Prostate gland (tissue), 2 donors: ENCODE results near the gene NES.

Source experiments
- POLR2A ChIP-seq: fragments of 450-650 bp; IDR thresholded peaks from one replicate; pipeline ENCODE4 v1.6.1; 2016; ENCODE audit warnings: antibody characterized with exemption, mild to moderate bottlenecking
- POLR2AphosphoS5 ChIP-seq: sonication (generic); formaldehyde crosslinking; IDR thresholded peaks from one replicate; pipeline ENCODE4 v1.6.1; 2017; ENCODE audit warnings: antibody characterized with exemption
- TF ChIP-seq, protein P1 (sequence below), 4 experiments: fragments of 200-600 bp in 2 of 4; fragments of 450-650 bp in 2 of 4; sonication (generic) in 2 of 4; IDR thresholded peaks; 1 replicate in 3 of 4; 2 replicates in 1 of 4; pipeline ENCODE4 v1.5.1; 2016 to 2019; ENCODE audit warnings: antibody characterized with exemption in 4 of 4, mild to moderate bottlenecking in 2 of 4, moderate library complexity in 2 of 4

DNA sequence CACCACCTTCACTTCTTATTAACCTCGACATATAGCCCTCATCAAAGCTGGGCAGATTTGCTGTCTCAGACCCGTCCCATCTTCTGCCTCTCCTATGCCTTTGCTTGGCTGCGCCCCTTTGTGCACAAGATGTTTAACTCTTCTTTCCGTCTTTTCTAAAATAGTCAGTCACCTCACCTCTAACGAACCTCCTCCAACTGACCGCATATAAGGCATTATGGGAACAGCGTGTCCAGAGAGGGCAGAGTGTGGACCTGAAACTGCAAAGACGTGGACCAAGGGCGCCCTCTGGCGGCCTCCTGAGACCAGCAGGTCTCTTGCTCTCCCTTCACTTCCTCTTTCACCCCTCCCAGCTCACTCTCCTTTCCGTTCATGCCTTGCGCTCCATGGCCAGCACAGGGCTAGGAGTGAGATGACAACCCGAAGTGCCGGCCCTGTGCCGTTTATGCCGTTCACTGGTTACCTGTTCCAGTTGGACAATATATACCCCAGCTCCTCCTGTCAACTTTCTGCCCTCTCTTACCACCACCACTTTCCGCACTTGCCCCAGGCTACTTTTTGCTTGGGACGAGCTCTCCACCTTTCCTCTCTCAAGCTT, 48.6 kb upstream of the NES start:
- TF ChIP-seq, protein P1, sequence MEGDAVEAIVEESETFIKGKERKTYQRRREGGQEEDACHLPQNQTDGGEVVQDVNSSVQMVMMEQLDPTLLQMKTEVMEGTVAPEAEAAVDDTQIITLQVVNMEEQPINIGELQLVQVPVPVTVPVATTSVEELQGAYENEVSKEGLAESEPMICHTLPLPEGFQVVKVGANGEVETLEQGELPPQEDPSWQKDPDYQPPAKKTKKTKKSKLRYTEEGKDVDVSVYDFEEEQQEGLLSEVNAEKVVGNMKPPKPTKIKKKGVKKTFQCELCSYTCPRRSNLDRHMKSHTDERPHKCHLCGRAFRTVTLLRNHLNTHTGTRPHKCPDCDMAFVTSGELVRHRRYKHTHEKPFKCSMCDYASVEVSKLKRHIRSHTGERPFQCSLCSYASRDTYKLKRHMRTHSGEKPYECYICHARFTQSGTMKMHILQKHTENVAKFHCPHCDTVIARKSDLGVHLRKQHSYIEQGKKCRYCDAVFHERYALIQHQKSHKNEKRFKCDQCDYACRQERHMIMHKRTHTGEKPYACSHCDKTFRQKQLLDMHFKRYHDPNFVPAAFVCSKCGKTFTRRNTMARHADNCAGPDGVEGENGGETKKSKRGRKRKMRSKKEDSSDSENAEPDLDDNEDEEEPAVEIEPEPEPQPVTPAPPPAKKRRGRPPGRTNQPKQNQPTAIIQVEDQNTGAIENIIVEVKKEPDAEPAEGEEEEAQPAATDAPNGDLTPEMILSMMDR (IDR thresholded peaks at IDR 0.05): peak; percentile 88 to 97 (median 96)
- TF ChIP-seq POLR2A (no peak), POLR2AphosphoS5 (peak; percentile 73)
